RPMI8226 (cell line): ENCODE measurements around the gene FGD6.
A peak's percentile ranks its signal among the peaks of the same experiment; 100 is the strongest.
"Not testable (repeated sequence)": the region's sequence is repeated elsewhere in the genome, so short reads cannot be mapped to it uniquely, and the experiment has no call there.

Experiments
- DNase-seq: peaks from one replicate; pipeline ENCODE4 v3.0.0-alpha.2; 2015

Gene FGD6

GRCh38 chr12:95118138-95118787, 99.0 kb downstream of the FGD6 start:
- DNase-seq = no peak

GRCh38 chr12:95117178-95117599, 100.1 kb downstream of the FGD6 start:
- DNase-seq = peak; percentile 79

DNA sequence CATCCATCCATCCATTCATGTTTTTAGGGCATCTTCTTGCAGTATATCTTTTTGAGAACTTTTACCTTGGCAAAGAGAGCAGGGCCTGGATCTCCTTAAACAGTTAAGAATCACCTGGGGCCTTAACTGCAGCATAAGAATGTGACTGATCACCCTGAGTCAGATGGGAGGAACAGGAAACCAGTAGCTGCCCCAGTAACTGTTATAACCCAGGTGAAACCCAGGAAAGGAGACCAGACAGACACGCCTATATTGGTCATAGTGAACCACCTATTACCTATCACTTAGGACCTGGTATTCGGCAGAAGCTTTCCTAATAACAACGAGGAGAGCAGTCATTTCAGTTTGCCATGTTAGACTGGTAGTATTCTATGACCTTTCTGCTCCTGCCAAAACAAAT, 100.5 kb downstream of the FGD6 start:
- DNase-seq = no peak

- no peak for DNase-seq
Observed at GRCh38 chr12:95116341-95116740, 100.9 kb downstream of the FGD6 start.

GRCh38 chr12:95115641-95116040, 101.6 kb downstream of the FGD6 start:
- no peak for DNase-seq

GRCh38 chr12:95114766-95115405, 102.4 kb downstream of the FGD6 start:
- no peak for DNase-seq

- DNase-seq = no peak
Observed at GRCh38 chr12:95107362-95107761, 109.9 kb downstream of the FGD6 start.

DNA sequence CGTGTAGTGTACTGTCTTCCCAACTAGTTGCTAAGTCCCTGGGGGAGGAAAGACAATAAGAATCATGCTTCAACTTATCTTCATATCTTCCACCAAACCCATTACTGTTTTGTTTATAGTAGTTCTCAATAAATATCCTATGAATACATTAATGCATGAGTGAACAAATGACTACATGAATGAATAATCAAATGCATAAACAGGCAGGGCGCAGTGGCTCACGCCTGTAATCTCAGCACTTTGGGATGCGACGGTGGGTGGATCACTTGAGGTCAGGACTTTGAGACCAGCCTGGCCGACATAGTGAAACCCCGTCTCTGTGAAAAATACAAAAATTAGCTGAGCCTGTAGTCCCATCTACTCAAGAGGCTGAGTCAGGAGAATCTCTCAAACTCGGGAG, 111.7 kb downstream of the FGD6 start:
- no peak for DNase-seq

- DNase-seq = no peak
Observed at GRCh38 chr12:95104919-95105452, 112.3 kb downstream of the FGD6 start.

GRCh38 chr12:95102916-95103671, 114.2 kb downstream of the FGD6 start:
- no peak for DNase-seq

- DNase-seq = not testable (repeated sequence)
Observed at GRCh38 chr12:95101957-95102356, 115.3 kb downstream of the FGD6 start.

GRCh38 chr12:95100264-95101190, 116.7 kb downstream of the FGD6 start:
- no peak for DNase-seq

DNA sequence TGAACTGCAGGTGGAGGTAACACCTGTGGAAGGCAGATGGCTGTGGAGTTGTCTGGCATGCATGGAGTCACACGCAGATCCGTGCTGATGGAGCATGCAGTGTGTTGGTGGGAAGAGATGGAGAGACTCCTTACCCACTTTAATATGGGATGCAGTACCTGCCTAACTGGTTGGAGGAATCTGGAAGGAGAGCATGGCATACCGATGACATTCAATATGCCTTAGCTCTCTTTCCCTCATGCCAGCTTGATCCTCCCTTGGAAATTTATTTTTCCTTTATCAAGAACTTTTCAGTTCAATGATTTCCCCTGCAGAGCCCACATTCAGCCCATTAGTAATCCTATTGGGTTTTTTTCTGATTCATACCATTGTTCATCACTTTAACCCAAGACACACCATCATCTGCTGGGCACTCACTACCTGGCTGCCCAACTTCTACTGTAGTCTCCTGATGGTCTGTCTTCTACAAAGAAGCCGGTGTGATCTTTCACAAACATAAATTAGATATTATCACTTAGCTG, 117.9 kb downstream of the FGD6 start:
- DNase-seq = no peak

DNA sequence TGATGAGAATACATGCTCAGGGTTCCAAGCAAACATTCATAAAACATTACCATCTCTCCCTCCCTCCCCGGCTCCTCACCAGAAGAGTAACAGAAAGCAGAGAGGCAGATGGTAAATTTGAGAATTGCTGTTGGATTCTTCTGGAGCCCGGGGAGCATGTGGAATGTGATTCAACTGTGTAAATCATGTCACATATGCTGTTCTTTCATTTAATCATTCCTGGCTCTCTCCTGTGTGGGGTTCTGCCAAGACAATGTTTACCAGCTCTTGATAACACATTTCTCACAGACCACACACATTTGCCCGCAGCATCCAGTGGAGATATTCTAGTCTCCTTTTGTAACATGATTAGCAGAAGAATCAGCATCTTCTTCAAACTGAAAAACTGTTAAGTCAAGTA, 120.4 kb downstream of the FGD6 start:
- no peak for DNase-seq

GRCh38 chr12:95096378-95096777, 120.9 kb downstream of the FGD6 start:
- no peak for DNase-seq

- DNase-seq = not testable (repeated sequence)
Observed at GRCh38 chr12:95095866-95096265, 121.4 kb downstream of the FGD6 start.

- no peak for DNase-seq
Observed at GRCh38 chr12:95089462-95089861, 127.8 kb downstream of the FGD6 start.

- no peak for DNase-seq
Observed at GRCh38 chr12:95088379-95088778, 128.9 kb downstream of the FGD6 start.

DNA sequence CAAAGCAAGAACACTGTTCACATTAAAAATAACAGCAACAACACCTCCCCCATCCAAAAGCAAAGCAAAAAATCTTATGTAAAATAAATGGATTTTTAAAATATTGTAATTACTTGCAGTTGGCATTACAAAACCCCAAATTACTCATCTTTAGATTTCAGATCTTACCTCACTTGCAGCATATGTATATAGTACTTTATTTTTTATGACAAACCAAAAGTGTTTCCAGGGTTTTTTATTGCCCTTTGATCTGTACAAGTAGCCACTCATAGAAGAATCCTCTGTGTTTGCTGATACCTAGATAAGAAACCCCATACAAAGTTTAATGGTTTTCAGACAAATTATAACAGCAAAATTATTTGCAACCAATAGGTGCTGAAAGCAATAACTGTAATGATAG, 131.7 kb downstream of the FGD6 start:
- DNase-seq = no peak

- DNase-seq = no peak
Observed at GRCh38 chr12:95083938-95084337, 133.3 kb downstream of the FGD6 start.

DNA sequence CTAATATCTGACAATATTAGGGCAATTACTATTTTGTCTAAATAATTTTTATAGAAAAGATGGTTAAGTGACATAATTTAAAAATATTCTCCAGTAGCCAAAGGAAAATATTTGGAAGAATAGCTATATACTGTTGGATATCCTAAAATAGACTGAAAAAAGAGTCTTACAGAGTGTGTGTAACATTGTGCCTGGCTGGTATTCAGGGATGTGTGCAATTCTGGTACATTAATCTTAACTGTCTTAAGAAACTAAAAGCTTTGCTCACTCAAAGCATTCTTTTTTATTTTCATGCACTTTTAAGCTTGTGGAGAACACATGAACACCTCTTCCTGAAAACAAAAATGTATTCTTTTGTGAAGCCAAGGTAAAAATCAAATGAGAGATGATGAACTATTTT, 133.8 kb downstream of the FGD6 start:
- DNase-seq = no peak

GRCh38 chr12:95077341-95077740, 139.9 kb downstream of the FGD6 start:
- no peak for DNase-seq
